Stimulated activated naive CD8-positive, alpha-beta T cell treated with anti-CD3 and anti-CD28 coated beads, Interleukin-15, Interleukin-2, amounts not matched to agents 100 ng/mL and 50 ng/mL, for 24 hours (primary cell): ENCODE measurements around the gene OR9A2.

ENCODE experiments used
- H3K27ac Mint-ChIP-seq: one replicate; pipeline ENCODE4 v1.8.0; 2021; ENCODE audit warnings: mild to moderate bottlenecking, mixed read lengths
- H3K27me3 Mint-ChIP-seq: one replicate; pipeline ENCODE4 v1.8.0; 2021; ENCODE audit warnings: mixed read lengths
- H3K36me3 Mint-ChIP-seq: one replicate; pipeline ENCODE4 v1.8.0; 2021; ENCODE audit warnings: low read depth, mixed read lengths
- H3K4me1 Mint-ChIP-seq: one replicate; pipeline ENCODE4 v1.8.0; 2021; ENCODE audit warnings: low read depth, mixed read lengths
- H3K4me3 Mint-ChIP-seq: one replicate; pipeline ENCODE4 v1.8.0; 2021; ENCODE audit warnings: mild to moderate bottlenecking, mixed read lengths
- H3K9me3 Mint-ChIP-seq: one replicate; pipeline ENCODE4 v1.8.0; 2021; ENCODE audit warnings: mixed read lengths

Gene OR9A2

DNA sequence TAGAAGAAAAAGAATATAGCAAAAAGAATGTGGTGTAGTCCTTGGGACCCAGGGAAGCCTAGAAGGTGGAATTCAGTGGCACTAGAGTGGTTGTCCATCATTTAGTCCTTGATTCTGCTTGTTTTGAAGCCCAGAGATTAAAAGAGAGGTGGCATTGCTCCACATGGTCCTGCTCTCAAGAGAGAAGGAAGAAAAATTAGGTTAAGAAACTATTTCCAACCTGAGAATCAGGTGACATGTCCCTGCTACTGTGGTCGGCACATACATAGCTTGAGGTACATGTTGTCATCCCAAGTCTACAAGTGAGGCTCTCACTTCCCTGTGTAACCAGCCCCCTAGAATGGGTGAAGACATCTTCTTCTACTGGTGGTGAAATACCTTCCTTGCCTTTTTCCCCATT lies at the start of gene OR9A2:
Gene OR9A2, minus strand, starts transcription at position 101 of the 400 bp plus-strand sequence. Its CDS starts 0 bp downstream, at position 101.
- Mint-ChIP-seq H3K4me1 (no peaks in the 10 kb centered on the region), H3K4me3 (no peak within 1 kb of the TSS), H3K36me3 (no peaks in the 10 kb centered on the region), H3K9me3 (no peaks in the 10 kb centered on the region), H3K27ac (no peak within 1 kb of the TSS), H3K27me3 (peaks cover 12% of the 10 kb centered on the region)

- Mint-ChIP-seq H3K4me1 (no peaks in the 10 kb centered on the region), H3K9me3 (no peaks in the 10 kb centered on the region), H3K36me3 (no peaks in the 10 kb centered on the region), H3K4me3 (no peak overlapping the region), H3K27me3 (peaks cover 18% of the 10 kb centered on the region), H3K27ac (no peak overlapping the region)
These were observed 47.2 kb upstream of the OR9A2 start for GRCh38 chr7:143074141-143074540.

DNA sequence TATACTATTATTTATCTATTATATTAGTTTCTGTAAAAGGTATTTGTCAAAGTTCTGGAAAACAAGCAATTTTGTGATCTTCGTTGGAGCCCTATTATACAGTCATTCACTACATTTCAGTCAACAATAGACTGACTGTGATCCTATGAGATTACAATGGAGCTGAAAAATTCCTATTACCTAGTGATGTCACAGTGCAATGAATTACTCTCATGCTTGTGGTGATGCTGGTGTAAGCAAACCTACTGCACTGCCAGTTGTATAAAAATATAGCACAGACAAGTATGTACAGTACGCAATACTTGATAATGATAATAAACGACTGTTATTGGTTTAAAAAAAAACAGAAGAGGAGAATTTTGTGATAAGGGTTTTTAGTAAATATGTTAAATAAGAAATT lies 46.6 kb upstream of the OR9A2 start:
- Mint-ChIP-seq H3K4me1 (no peaks in the 10 kb centered on the region), H3K4me3 (no peak overlapping the region), H3K36me3 (no peaks in the 10 kb centered on the region), H3K9me3 (no peaks in the 10 kb centered on the region), H3K27me3 (peaks cover 21% of the 10 kb centered on the region), H3K27ac (no peak overlapping the region)

- Mint-ChIP-seq H3K4me3 (no peak overlapping the region), H3K4me1 (no peaks in the 10 kb centered on the region), H3K9me3 (no peaks in the 10 kb centered on the region), H3K36me3 (no peaks in the 10 kb centered on the region), H3K27me3 (peaks cover 10% of the 10 kb centered on the region), H3K27ac (no peak overlapping the region)
These were observed 43.1 kb upstream of the OR9A2 start for GRCh38 chr7:143069912-143070500.

- Mint-ChIP-seq H3K4me1 (no peaks in the 10 kb centered on the region), H3K36me3 (no peaks in the 10 kb centered on the region), H3K9me3 (no peaks in the 10 kb centered on the region), H3K4me3 (no peak overlapping the region), H3K27me3 (peaks cover 4% of the 10 kb centered on the region), H3K27ac (no peak overlapping the region)
These were observed 41.5 kb upstream of the OR9A2 start for GRCh38 chr7:143068446-143068845.

- Mint-ChIP-seq H3K4me1 (no peaks in the 10 kb centered on the region), H3K27me3 (no peaks in the 10 kb centered on the region), H3K27ac (no peak overlapping the region), H3K36me3 (no peaks in the 10 kb centered on the region), H3K4me3 (no peak overlapping the region), H3K9me3 (peaks cover 4% of the 10 kb centered on the region)
These were observed 36.8 kb upstream of the OR9A2 start for GRCh38 chr7:143063741-143064140.

GRCh38 chr7:143055754-143056153 lies 28.8 kb upstream of the OR9A2 start:
- Mint-ChIP-seq H3K27ac (no peak overlapping the region), H3K4me3 (no peak overlapping the region), H3K4me1 (peaks cover 7% of the 10 kb centered on the region), H3K9me3 (no peaks in the 10 kb centered on the region), H3K27me3 (peaks cover 7% of the 10 kb centered on the region), H3K36me3 (no peaks in the 10 kb centered on the region)

DNA sequence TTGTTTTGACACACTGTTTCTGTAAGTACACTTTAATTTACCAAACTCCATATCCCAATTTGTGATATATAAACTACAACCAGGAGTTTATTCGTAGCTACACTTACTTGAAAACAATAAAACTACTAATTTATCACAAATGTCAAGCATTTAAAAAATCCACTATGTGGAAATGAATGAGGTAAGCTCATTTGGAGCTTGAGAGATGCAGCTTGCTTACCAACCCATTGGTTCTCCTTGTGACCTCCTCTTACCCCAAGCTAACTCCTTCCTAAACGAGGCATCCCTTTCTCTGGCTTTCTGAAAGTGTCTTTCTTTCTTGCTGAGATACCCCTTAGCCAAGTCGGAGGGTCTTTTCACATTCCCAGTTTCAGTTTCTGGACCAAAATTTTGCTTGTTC lies 27.7 kb upstream of the OR9A2 start:
- Mint-ChIP-seq H3K4me3 (no peak overlapping the region), H3K27me3 (peaks cover 7% of the 10 kb centered on the region), H3K27ac (no peak overlapping the region), H3K9me3 (no peaks in the 10 kb centered on the region), H3K4me1 (peaks cover 10% of the 10 kb centered on the region), H3K36me3 (no peaks in the 10 kb centered on the region)

GRCh38 chr7:143052041-143052440 lies 25.1 kb upstream of the OR9A2 start, which contains the start of gene OR6V1:
Gene OR6V1, plus strand, starts transcription at chr7:143052341. Its CDS starts 0 bp downstream, at chr7:143052341.
- no peak within 1 kb of the TSS for H3K4me3 Mint-ChIP-seq
- no peak within 1 kb of the TSS for H3K27ac Mint-ChIP-seq
- H3K9me3 Mint-ChIP-seq = no peaks in the 10 kb centered on the region

GRCh38 chr7:143050931-143051330 lies 24.0 kb upstream of the OR9A2 start:
- Mint-ChIP-seq H3K36me3 (no peaks in the 10 kb centered on the region), H3K4me3 (no peak overlapping the region), H3K27ac (no peak overlapping the region), H3K9me3 (no peaks in the 10 kb centered on the region), H3K27me3 (peaks cover 7% of the 10 kb centered on the region), H3K4me1 (peaks cover 21% of the 10 kb centered on the region)

More at GRCh38 chr7:143052041-143052440, 25.1 kb upstream of the OR9A2 start, which contains the start of gene OR6V1:
- peaks cover 7% of the 10 kb centered on the region for H3K27me3 Mint-ChIP-seq
- no peaks in the 10 kb centered on the region for H3K36me3 Mint-ChIP-seq
- peaks cover 21% of the 10 kb centered on the region for H3K4me1 Mint-ChIP-seq

DNA sequence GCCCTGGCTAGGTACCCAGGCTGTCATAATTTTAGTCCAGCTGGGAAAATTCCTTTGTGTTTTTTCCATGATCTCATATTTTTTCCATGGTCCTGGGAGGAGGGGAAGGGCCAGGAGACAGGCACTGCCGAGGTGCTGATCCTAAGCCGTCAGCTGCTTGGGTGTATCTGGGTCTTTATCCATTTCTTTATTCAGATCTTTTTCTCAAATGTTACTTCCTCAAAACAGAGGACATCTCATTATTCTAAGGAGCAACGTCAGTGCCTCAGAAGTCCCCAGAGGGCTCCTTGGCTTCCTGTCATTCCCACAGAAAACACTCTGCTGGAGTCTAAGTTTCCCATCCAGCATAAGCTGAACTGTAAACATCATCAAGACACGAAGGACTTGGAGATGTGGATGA lies 22.4 kb upstream of the OR9A2 start:
- Mint-ChIP-seq H3K27ac (no peak overlapping the region), H3K4me3 (no peak overlapping the region), H3K4me1 (peaks cover 14% of the 10 kb centered on the region)

DNA sequence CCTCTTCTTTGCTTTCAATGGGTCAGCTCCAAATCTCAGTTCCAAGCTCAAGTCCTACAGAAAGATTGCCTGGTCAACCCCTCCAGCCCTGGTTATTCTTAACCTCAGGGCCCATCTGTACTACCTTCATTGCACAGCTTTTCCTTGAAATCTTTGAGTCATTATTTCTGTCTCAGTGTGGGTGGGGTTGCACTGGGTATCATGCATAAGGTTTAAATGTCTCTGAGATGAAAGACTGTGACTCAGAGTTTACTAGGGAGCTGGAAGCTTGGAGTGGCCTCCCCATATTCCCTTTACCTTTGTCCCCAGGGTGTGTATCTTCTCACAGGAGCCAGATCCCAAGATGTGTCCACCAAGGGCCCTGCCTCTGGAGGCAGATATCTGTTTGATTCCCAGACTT lies 21.9 kb upstream of the OR9A2 start:
- Mint-ChIP-seq H3K36me3 (no peaks in the 10 kb centered on the region), H3K27ac (no peak overlapping the region), H3K4me1 (peaks cover 14% of the 10 kb centered on the region), H3K9me3 (no peaks in the 10 kb centered on the region), H3K4me3 (no peak overlapping the region), H3K27me3 (peaks cover 7% of the 10 kb centered on the region)

More for the DNA sequence above, 22.4 kb upstream of the OR9A2 start:
- Mint-ChIP-seq H3K9me3 (no peaks in the 10 kb centered on the region), H3K36me3 (no peaks in the 10 kb centered on the region), H3K27me3 (peaks cover 7% of the 10 kb centered on the region)

DNA sequence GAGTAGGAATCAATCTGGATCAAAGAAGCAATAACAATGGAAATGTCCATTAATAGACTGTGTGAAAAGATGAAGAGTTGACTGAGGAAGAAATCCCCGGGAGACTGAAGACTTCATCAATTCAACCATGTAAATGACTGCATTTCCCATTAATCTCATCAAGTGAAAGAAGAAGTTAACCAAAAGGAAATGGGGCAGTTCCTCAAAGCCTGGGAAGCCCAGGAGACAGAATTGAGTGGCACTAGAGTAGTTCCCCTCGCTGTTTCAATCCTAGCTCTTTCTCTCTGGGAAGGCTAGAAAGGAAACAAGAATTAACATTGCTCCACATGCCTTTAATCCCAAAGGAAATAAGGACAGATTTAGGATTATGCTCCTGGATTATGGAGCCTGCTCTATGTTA lies 20.4 kb upstream of the OR9A2 start:
- Mint-ChIP-seq H3K4me3 (no peak overlapping the region), H3K9me3 (no peaks in the 10 kb centered on the region), H3K36me3 (no peaks in the 10 kb centered on the region), H3K27me3 (peaks cover 5% of the 10 kb centered on the region), H3K27ac (no peak overlapping the region), H3K4me1 (peaks cover 14% of the 10 kb centered on the region)

DNA sequence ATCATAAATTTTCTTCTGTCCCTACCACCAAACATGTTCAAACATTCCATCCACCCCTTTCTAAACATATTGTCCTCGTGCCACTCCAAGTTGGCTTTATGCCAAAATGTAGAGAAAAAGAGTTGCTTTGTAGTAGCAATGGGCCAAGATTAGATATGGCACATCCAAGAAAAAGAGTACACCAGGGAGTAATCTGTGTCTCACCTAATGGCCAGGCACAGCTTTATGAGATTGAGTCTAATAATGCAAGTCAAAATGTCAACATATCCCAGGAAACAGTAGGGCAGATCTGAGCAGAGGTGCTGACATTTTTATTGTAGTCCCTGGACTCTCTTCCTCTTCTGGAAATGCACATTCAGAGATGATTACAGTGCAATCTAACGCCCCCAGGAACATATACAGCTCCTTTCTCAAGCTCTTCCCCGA lies 19.5 kb upstream of the OR9A2 start:
- Mint-ChIP-seq H3K4me3 (no peak overlapping the region), H3K4me1 (peaks cover 14% of the 10 kb centered on the region), H3K27me3 (no peaks in the 10 kb centered on the region), H3K36me3 (no peaks in the 10 kb centered on the region), H3K9me3 (no peaks in the 10 kb centered on the region), H3K27ac (no peak overlapping the region)

DNA sequence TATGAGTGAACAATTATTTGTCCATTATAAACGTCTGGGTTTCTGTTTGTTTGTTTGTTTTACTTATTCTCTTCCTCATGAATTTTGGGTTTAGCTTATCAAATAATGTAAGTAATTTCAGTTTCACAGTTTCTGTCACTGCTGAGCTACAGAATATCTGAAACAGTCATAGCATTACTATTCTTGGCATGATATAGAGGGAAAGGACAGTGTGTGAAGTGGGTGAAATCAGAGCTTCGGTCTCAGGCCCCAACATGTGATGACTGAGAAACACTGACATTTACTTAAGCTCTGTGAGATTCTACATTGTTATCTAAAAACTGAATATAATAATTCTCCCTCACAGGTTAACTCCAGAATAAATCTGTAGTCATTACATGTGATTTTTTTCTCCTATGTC lies 16.5 kb upstream of the OR9A2 start:
- Mint-ChIP-seq H3K9me3 (no peaks in the 10 kb centered on the region), H3K4me1 (no peaks in the 10 kb centered on the region), H3K4me3 (no peak overlapping the region), H3K27me3 (no peaks in the 10 kb centered on the region), H3K27ac (no peak overlapping the region), H3K36me3 (no peaks in the 10 kb centered on the region)

DNA sequence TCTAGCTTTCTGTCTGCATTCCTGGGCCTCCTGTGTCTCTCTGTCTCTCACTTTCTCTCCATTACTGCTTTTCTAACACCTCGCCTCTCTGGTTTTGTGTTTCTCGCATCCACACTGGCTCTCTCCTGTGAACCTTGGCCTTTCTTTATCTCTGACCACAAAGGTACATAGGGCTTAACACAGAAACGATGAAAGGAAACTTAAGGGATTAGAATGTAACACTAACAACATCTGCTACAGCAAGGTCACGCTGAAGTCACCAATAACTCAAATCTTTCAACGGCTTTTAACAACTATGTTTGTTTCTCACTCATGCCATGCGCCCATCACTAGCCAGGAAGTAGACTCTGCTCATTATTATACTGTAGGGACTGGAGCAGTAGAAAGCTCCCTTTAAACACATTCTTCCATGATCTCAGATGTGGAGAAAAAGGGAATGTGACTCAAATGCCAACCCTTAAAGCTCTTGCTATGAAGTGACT lies 15.9 kb upstream of the OR9A2 start:
- H3K4me3 Mint-ChIP-seq = no peak overlapping the region
- H3K9me3 Mint-ChIP-seq = no peaks in the 10 kb centered on the region
- no peaks in the 10 kb centered on the region for H3K36me3 Mint-ChIP-seq
- H3K27me3 Mint-ChIP-seq = no peaks in the 10 kb centered on the region
- no peaks in the 10 kb centered on the region for H3K4me1 Mint-ChIP-seq
- no peak overlapping the region for H3K27ac Mint-ChIP-seq
